GM12892 (cell line): ENCODE measurements around the gene MAP2K2.

Experiments used
- POLR2A ChIP-seq: IDR thresholded peaks from 2 replicates; pipeline ENCODE4 v1.6.1; 2011; ENCODE audit warnings: low read depth, low read length, control low read depth
- POLR2AphosphoS5 ChIP-seq: IDR thresholded peaks from 2 replicates; pipeline ENCODE4 v1.6.1; 2011; ENCODE audit warnings: low read depth, low read length, control low read depth

GRCh38 chr19:4086411-4086867, 37.5 kb downstream of the MAP2K2 start:
- TF ChIP-seq POLR2A: no peak
- no peak for TF ChIP-seq POLR2AphosphoS5
